ENCODE measurements around the gene DBNDD2. TPM values are rescaled to one million over a fixed set of nuclear protein-coding genes. Genes with fewer than 3 reads are reported as not detected.
A peak's percentile ranks its signal among the peaks of the same experiment; 100 is the strongest.

Gene DBNDD2
- total RNA-seq, 1 experiment from 2014 or later: 58.7 TPM

DNA sequence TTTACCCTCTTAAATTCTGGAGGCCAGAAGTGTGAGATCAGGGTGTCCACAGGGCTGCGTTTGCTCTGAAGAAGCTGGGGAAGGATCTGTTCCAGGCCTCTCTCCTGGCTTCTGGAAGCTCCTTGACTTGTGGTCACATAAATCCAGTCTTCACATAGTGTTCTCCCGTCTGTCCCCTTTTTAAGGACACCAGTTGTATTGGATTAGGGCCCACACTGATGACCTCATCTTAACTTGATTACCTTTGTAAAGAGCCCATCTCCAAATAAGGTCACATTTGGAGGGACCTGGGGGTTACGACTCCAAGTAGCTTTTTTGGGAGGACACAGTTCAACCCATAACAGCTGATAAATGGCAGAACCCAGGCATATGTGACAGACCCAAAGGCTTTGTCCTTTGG is 41.4 kb downstream of the DBNDD2 start (continued):
- TF ChIP-seq, protein P1, sequence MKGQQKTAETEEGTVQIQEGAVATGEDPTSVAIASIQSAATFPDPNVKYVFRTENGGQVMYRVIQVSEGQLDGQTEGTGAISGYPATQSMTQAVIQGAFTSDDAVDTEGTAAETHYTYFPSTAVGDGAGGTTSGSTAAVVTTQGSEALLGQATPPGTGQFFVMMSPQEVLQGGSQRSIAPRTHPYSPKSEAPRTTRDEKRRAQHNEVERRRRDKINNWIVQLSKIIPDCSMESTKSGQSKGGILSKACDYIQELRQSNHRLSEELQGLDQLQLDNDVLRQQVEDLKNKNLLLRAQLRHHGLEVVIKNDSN (CRISPR knock-in tag; IDR thresholded peaks at IDR 0.05): no peak
- TF ChIP-seq TEAD1 (CRISPR knock-in tag; IDR thresholded peaks at IDR 0.05): no peak
- TF ChIP-seq ESRRA (CRISPR knock-in tag; IDR thresholded peaks at IDR 0.05; ENCODE audit: borderline replicate concordance): no peak
- TF ChIP-seq GTF2I (CRISPR knock-in tag; conservative IDR thresholded peaks at IDR 0.05): no peak
- TF ChIP-seq NFE2L1 (CRISPR knock-in tag; IDR thresholded peaks at IDR 0.05): no peak
- TF ChIP-seq ZNF263 (CRISPR knock-in tag; IDR thresholded peaks at IDR 0.05; ENCODE audit: low read depth): no peak
- TF ChIP-seq ZNF671 (CRISPR knock-in tag; IDR thresholded peaks at IDR 0.05): no peak
- TF ChIP-seq, protein P2, sequence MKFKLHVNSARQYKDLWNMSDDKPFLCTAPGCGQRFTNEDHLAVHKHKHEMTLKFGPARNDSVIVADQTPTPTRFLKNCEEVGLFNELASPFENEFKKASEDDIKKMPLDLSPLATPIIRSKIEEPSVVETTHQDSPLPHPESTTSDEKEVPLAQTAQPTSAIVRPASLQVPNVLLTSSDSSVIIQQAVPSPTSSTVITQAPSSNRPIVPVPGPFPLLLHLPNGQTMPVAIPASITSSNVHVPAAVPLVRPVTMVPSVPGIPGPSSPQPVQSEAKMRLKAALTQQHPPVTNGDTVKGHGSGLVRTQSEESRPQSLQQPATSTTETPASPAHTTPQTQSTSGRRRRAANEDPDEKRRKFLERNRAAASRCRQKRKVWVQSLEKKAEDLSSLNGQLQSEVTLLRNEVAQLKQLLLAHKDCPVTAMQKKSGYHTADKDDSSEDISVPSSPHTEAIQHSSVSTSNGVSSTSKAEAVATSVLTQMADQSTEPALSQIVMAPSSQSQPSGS (CRISPR knock-in tag; IDR thresholded peaks at IDR 0.05; ENCODE audit: borderline replicate concordance, low read depth): no peak
- TF ChIP-seq, protein P3, sequence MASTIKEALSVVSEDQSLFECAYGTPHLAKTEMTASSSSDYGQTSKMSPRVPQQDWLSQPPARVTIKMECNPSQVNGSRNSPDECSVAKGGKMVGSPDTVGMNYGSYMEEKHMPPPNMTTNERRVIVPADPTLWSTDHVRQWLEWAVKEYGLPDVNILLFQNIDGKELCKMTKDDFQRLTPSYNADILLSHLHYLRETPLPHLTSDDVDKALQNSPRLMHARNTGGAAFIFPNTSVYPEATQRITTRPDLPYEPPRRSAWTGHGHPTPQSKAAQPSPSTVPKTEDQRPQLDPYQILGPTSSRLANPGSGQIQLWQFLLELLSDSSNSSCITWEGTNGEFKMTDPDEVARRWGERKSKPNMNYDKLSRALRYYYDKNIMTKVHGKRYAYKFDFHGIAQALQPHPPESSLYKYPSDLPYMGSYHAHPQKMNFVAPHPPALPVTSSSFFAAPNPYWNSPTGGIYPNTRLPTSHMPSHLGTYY (CRISPR knock-in tag; IDR thresholded peaks at IDR 0.05): no peak
- TF ChIP-seq ZNF416 (CRISPR knock-in tag; IDR thresholded peaks at IDR 0.05): no peak

DNA sequence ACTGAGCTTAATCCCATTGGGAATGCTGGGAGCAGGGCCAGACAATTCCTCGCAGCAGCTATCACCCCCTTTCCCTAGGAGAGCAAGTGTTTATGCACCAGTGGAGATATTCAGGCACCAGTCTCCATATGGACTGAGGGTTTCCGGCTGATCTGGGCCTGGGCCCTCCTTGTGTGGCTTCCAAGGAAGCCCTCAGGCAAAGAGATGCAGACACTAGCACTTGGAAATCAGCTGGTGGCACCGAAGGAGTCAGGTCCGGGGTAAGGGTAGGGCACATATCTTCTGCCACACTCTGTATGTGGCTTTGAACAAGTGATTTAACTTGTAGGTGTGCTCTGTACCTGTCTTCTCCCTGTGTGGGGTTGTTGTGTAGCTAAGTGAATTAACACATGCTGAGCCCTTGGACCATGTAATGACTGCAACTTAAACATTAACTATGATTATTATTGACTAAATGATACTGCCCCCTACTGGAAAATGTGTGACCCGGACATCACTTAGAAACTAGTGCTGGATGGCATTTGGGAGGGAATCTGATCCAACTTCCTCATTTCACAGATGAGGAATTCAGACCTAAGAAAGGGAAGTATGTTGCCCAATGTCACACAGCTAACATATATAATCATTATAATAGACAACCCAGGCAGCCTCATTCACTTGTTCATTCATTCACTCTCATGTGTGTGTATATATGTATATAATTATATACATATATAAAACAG is 42.2 kb downstream of the DBNDD2 start:
- Mint-ChIP-seq H3K36me3 (no peaks in the 10 kb centered on the region), H3K9me3 (no peaks in the 10 kb centered on the region), H3K27me3 (ENCODE audit: low read depth) (peaks cover 3% of the 10 kb centered on the region; the same call in 1 of the 2 replicates), H3K4me1 (peaks cover 3% of the 10 kb centered on the region; the same call in 1 of the 2 replicates), H3K27ac (no peak overlapping the region), H3K4me3 (no peak overlapping the region)
- CTCF ChIA-PET: interaction anchor here (0.7 to 8.1 kb wide), 33 partner anchors 8 to 321 kb away, joined by 3 to 67 read pairs (median 5); partner anchors contain the start of genes MATN4, PIGT, SYS1 and WFDC2
- DNase-seq (ENCODE audit: low spot score) (no peak), ATAC-seq (peak; percentile 59)
- TF ChIP-seq, protein P4, sequence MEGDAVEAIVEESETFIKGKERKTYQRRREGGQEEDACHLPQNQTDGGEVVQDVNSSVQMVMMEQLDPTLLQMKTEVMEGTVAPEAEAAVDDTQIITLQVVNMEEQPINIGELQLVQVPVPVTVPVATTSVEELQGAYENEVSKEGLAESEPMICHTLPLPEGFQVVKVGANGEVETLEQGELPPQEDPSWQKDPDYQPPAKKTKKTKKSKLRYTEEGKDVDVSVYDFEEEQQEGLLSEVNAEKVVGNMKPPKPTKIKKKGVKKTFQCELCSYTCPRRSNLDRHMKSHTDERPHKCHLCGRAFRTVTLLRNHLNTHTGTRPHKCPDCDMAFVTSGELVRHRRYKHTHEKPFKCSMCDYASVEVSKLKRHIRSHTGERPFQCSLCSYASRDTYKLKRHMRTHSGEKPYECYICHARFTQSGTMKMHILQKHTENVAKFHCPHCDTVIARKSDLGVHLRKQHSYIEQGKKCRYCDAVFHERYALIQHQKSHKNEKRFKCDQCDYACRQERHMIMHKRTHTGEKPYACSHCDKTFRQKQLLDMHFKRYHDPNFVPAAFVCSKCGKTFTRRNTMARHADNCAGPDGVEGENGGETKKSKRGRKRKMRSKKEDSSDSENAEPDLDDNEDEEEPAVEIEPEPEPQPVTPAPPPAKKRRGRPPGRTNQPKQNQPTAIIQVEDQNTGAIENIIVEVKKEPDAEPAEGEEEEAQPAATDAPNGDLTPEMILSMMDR (IDR thresholded peaks at IDR 0.05): peak; percentile 70
- TF ChIP-seq, protein P5, sequence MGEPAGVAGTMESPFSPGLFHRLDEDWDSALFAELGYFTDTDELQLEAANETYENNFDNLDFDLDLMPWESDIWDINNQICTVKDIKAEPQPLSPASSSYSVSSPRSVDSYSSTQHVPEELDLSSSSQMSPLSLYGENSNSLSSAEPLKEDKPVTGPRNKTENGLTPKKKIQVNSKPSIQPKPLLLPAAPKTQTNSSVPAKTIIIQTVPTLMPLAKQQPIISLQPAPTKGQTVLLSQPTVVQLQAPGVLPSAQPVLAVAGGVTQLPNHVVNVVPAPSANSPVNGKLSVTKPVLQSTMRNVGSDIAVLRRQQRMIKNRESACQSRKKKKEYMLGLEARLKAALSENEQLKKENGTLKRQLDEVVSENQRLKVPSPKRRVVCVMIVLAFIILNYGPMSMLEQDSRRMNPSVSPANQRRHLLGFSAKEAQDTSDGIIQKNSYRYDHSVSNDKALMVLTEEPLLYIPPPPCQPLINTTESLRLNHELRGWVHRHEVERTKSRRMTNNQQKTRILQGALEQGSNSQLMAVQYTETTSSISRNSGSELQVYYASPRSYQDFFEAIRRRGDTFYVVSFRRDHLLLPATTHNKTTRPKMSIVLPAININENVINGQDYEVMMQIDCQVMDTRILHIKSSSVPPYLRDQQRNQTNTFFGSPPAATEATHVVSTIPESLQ (CRISPR knock-in tag; IDR thresholded peaks at IDR 0.05): no peak
- TF ChIP-seq HMGA2 (CRISPR knock-in tag; IDR thresholded peaks at IDR 0.05): peak; percentile 43; the same call in 1 of the 2 replicates
- POLR2A ChIA-PET: interaction anchor here (0.7 kb wide), 1 partner anchor 13 kb away, joined by 3 read pairs; no protein-coding TSS in a partner anchor

DNA sequence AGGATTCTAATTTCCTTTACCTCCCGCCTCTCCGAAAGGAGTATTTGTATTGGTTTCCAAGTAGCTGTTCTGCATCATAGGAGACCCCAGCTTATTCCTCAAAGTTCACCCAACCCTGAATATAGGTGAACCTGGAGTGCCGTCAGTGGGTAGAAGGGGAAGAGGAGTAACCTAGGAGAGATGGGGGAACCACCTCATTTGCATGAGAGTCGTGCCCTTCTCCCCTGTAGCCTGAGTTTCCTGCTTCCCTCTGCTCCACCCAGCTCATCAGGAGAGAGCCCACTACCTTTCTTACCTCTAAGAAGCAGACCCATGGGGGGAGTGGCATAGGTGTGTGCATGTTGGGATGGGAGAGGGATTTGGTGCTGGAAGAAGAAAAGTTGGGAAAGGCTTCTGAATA is 44.1 kb downstream of the DBNDD2 start:
- ATAC-seq (peak; percentile 34), DNase-seq (ENCODE audit: low spot score) (no peak)
- no peak overlapping the region for H3K27ac Mint-ChIP-seq
- H3K27me3 Mint-ChIP-seq (ENCODE audit: low read depth): peaks cover 3% of the 10 kb centered on the region; the same call in 1 of the 2 replicates
- H3K4me3 Mint-ChIP-seq: no peak overlapping the region
- H3K36me3 Mint-ChIP-seq: no peaks in the 10 kb centered on the region
- ChIA-PET CTCF (interaction anchor here (0.5 to 8.1 kb wide), 15 partner anchors 11 to 398 kb away, joined by 4 to 67 read pairs (median 10); partner anchors contain the start of genes SYS1 and WFDC2), POLR2A (interaction anchor here (1.4 kb wide), 1 partner anchor 51 kb away, joined by 4 read pairs; no protein-coding TSS in a partner anchor)
- TF ChIP-seq MXD4 (CRISPR knock-in tag; IDR thresholded peaks at IDR 0.05; ENCODE audit: borderline replicate concordance) (no peak), TCF7 (CRISPR knock-in tag; IDR thresholded peaks at IDR 0.05; ENCODE audit: low read depth) (no peak), FOXJ3 (CRISPR knock-in tag; IDR thresholded peaks at IDR 0.05; ENCODE audit: borderline replicate concordance) (no peak), FOXP1 (CRISPR knock-in tag; IDR thresholded peaks at IDR 0.05; ENCODE audit: borderline replicate concordance) (no peak)
- peaks cover 3% of the 10 kb centered on the region; the same call in 1 of the 2 replicates for H3K4me1 Mint-ChIP-seq
- no peaks in the 10 kb centered on the region for H3K9me3 Mint-ChIP-seq
